ENCODE results near the gene EPB41L4B. TPM values are rescaled to one million over a fixed set of nuclear protein-coding genes. Genes with fewer than 3 reads are reported as not detected.

The EPB41L4B gene
- total and polyA plus RNA-seq, 2 experiments from 2014 or later: 11.0 to 32.2 TPM

- H3K36me3 ChIP-seq (ENCODE audit: insufficient read depth): no peaks in the 10 kb centered on the region
- Mint-ChIP-seq H3K4me1 (no peaks in the 10 kb centered on the region; the same call in 2 of the 3 replicates), H3K27me3 (ENCODE audit: insufficient read depth, low read depth, poor library complexity) (peaks cover 4% of the 10 kb centered on the region), H3K9me3 (no peaks in the 10 kb centered on the region), H3K36me3 (ENCODE audit: low read depth) (no peaks in the 10 kb centered on the region), H3K4me3 (no peak overlapping the region), H3K27ac (no peak overlapping the region)
- H2AFZ ChIP-seq: no peak overlapping the region
- no peak overlapping the region for H3K27ac ChIP-seq (ENCODE audit: low read depth)
- DNase-seq (ENCODE audit: low spot score) (no peak), ATAC-seq (no peak)
- no peaks in the 10 kb centered on the region for H3K27me3 ChIP-seq (ENCODE audit: insufficient read depth)
- H3K4me3 ChIP-seq: no peak overlapping the region
- H3F3A ChIP-seq (replicated peaks; ENCODE audit: low read depth): no peaks in the 10 kb centered on the region
- no peak for TF ChIP-seq CREB1 (CRISPR knock-in tag; IDR thresholded peaks at IDR 0.05; ENCODE audit: low read depth)
- no peak for TF ChIP-seq STAT1 (IDR thresholded peaks at IDR 0.05; ENCODE audit: unreplicated experiment)
- TF ChIP-seq EZH2phosphoT487 (IDR thresholded peaks at IDR 0.05; ENCODE audit: unreplicated experiment): no peak
- TF ChIP-seq, protein P1, sequence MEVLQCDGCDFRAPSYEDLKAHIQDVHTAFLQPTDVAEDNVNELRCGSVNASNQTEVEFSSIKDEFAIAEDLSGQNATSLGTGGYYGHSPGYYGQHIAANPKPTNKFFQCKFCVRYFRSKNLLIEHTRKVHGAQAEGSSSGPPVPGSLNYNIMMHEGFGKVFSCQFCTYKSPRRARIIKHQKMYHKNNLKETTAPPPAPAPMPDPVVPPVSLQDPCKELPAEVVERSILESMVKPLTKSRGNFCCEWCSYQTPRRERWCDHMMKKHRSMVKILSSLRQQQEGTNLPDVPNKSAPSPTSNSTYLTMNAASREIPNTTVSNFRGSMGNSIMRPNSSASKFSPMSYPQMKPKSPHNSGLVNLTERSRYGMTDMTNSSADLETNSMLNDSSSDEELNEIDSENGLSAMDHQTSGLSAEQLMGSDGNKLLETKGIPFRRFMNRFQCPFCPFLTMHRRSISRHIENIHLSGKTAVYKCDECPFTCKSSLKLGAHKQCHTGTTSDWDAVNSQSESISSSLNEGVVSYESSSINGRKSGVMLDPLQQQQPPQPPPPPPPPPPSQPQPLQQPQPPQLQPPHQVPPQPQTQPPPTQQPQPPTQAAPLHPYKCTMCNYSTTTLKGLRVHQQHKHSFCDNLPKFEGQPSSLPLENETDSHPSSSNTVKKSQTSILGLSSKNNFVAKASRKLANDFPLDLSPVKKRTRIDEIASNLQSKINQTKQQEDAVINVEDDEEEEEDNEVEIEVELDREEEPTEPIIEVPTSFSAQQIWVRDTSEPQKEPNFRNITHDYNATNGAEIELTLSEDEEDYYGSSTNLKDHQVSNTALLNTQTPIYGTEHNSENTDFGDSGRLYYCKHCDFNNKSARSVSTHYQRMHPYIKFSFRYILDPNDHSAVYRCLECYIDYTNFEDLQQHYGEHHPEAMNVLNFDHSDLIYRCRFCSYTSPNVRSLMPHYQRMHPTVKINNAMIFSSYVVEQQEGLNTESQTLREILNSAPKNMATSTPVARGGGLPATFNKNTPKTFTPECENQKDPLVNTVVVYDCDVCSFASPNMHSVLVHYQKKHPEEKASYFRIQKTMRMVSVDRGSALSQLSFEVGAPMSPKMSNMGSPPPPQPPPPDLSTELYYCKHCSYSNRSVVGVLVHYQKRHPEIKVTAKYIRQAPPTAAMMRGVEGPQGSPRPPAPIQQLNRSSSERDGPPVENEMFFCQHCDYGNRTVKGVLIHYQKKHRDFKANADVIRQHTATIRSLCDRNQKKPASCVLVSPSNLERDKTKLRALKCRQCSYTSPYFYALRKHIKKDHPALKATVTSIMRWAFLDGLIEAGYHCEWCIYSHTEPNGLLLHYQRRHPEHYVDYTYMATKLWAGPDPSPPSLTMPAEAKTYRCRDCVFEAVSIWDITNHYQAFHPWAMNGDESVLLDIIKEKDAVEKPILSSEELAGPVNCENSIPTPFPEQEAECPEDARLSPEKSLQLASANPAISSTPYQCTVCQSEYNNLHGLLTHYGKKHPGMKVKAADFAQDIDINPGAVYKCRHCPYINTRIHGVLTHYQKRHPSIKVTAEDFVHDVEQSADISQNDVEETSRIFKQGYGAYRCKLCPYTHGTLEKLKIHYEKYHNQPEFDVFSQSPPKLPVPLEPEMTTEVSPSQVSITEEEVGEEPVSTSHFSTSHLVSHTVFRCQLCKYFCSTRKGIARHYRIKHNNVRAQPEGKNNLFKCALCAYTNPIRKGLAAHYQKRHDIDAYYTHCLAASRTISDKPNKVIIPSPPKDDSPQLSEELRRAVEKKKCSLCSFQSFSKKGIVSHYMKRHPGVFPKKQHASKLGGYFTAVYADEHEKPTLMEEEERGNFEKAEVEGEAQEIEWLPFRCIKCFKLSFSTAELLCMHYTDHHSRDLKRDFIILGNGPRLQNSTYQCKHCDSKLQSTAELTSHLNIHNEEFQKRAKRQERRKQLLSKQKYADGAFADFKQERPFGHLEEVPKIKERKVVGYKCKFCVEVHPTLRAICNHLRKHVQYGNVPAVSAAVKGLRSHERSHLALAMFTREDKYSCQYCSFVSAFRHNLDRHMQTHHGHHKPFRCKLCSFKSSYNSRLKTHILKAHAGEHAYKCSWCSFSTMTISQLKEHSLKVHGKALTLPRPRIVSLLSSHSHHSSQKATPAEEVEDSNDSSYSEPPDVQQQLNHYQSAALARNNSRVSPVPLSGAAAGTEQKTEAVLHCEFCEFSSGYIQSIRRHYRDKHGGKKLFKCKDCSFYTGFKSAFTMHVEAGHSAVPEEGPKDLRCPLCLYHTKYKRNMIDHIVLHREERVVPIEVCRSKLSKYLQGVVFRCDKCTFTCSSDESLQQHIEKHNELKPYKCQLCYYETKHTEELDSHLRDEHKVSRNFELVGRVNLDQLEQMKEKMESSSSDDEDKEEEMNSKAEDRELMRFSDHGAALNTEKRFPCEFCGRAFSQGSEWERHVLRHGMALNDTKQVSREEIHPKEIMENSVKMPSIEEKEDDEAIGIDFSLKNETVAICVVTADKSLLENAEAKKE (CRISPR knock-in tag; IDR thresholded peaks at IDR 0.05): no peak
- no peak for TF ChIP-seq CTCF (conservative IDR thresholded peaks at IDR 0.05; ENCODE audit: low read depth in 2 of 2)
- TF ChIP-seq, protein P2, sequence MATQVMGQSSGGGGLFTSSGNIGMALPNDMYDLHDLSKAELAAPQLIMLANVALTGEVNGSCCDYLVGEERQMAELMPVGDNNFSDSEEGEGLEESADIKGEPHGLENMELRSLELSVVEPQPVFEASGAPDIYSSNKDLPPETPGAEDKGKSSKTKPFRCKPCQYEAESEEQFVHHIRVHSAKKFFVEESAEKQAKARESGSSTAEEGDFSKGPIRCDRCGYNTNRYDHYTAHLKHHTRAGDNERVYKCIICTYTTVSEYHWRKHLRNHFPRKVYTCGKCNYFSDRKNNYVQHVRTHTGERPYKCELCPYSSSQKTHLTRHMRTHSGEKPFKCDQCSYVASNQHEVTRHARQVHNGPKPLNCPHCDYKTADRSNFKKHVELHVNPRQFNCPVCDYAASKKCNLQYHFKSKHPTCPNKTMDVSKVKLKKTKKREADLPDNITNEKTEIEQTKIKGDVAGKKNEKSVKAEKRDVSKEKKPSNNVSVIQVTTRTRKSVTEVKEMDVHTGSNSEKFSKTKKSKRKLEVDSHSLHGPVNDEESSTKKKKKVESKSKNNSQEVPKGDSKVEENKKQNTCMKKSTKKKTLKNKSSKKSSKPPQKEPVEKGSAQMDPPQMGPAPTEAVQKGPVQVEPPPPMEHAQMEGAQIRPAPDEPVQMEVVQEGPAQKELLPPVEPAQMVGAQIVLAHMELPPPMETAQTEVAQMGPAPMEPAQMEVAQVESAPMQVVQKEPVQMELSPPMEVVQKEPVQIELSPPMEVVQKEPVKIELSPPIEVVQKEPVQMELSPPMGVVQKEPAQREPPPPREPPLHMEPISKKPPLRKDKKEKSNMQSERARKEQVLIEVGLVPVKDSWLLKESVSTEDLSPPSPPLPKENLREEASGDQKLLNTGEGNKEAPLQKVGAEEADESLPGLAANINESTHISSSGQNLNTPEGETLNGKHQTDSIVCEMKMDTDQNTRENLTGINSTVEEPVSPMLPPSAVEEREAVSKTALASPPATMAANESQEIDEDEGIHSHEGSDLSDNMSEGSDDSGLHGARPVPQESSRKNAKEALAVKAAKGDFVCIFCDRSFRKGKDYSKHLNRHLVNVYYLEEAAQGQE (IDR thresholded peaks at IDR 0.05; ENCODE audit: unreplicated experiment): no peak
- TF ChIP-seq, protein P3, sequence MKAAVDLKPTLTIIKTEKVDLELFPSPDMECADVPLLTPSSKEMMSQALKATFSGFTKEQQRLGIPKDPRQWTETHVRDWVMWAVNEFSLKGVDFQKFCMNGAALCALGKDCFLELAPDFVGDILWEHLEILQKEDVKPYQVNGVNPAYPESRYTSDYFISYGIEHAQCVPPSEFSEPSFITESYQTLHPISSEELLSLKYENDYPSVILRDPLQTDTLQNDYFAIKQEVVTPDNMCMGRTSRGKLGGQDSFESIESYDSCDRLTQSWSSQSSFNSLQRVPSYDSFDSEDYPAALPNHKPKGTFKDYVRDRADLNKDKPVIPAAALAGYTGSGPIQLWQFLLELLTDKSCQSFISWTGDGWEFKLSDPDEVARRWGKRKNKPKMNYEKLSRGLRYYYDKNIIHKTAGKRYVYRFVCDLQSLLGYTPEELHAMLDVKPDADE (IDR thresholded peaks at IDR 0.05): no peak
- H3K79me2 ChIP-seq (replicated peaks; ENCODE audit: insufficient read depth): no peaks in the 10 kb centered on the region
- H3K4me1 ChIP-seq (ENCODE audit: insufficient read depth): no peaks in the 10 kb centered on the region
- H4K20me1 ChIP-seq (replicated peaks; ENCODE audit: insufficient read depth): no peaks in the 10 kb centered on the region
- no peak overlapping the region for H3K4me2 ChIP-seq
- no peaks in the 10 kb centered on the region for H3K9me2 ChIP-seq (ENCODE audit: insufficient read depth)
These were observed 33.3 kb upstream of the EPB41L4B start for GRCh38 chr9:109354190-109354589.
